HuH-7 (cell line): ENCODE data around the gene CTNNA3.
A peak's percentile ranks its signal among the peaks of the same experiment; 100 is the strongest.

ENCODE experiments used
- DNase-seq: peaks from one replicate; pipeline ENCODE4 v3.0.0; 2011; ENCODE audit warnings: low spot score

The CTNNA3 gene

GRCh38 chr10:66071907-66072306, 1624.1 kb downstream of the CTNNA3 start:
- no peak for DNase-seq

- DNase-seq, result no peak
Observed at GRCh38 chr10:66058594-66058993, 1637.4 kb downstream of the CTNNA3 start.

GRCh38 chr10:66049335-66049734, 1646.7 kb downstream of the CTNNA3 start:
- no peak for DNase-seq

- DNase-seq, result no peak
Observed at GRCh38 chr10:66045859-66046258, 1650.1 kb downstream of the CTNNA3 start.

- DNase-seq, result no peak
Observed at GRCh38 chr10:66041771-66042170, 1654.2 kb downstream of the CTNNA3 start.

- DNase-seq, result no peak
Observed at GRCh38 chr10:66038623-66039022, 1657.4 kb downstream of the CTNNA3 start.

- DNase-seq, result no peak
Observed at GRCh38 chr10:66026321-66026720, 1669.7 kb downstream of the CTNNA3 start.

- DNase-seq, result no peak
Observed at GRCh38 chr10:66025186-66025585, 1670.8 kb downstream of the CTNNA3 start.

GRCh38 chr10:66021423-66021822, 1674.6 kb downstream of the CTNNA3 start:
- DNase-seq, result no peak

GRCh38 chr10:66008221-66008620, 1687.8 kb downstream of the CTNNA3 start:
- no peak for DNase-seq

GRCh38 chr10:66006411-66006810, 1689.6 kb downstream of the CTNNA3 start:
- DNase-seq, result no peak

GRCh38 chr10:65993451-65993850, 1702.5 kb downstream of the CTNNA3 start:
- no peak for DNase-seq

- no peak for DNase-seq
Observed at GRCh38 chr10:65968871-65969270, 1727.1 kb downstream of the CTNNA3 start.

- DNase-seq, result no peak
Observed at GRCh38 chr10:65968437-65968836, 1727.6 kb downstream of the CTNNA3 start.

GRCh38 chr10:65964205-65964604, 1731.8 kb downstream of the CTNNA3 start:
- DNase-seq, result no peak

GRCh38 chr10:65952086-65952485, 1743.9 kb downstream of the CTNNA3 start:
- no peak for DNase-seq

GRCh38 chr10:65950075-65950474, 1745.9 kb downstream of the CTNNA3 start:
- no peak for DNase-seq

- no peak for DNase-seq
Observed at GRCh38 chr10:65949526-65949925, 1746.5 kb downstream of the CTNNA3 start.

- DNase-seq, result no peak
Observed at GRCh38 chr10:65945061-65945460, 1750.9 kb downstream of the CTNNA3 start.

GRCh38 chr10:65943451-65943850, 1752.5 kb downstream of the CTNNA3 start:
- DNase-seq, result no peak

- peak; percentile 5 for DNase-seq
Observed at GRCh38 chr10:65940816-65941662, 1755.0 kb downstream of the CTNNA3 start.

GRCh38 chr10:65940105-65940504, 1755.9 kb downstream of the CTNNA3 start:
- no peak for DNase-seq

- no peak for DNase-seq
Observed at GRCh38 chr10:65931291-65932070, 1764.5 kb downstream of the CTNNA3 start.
